Measurements from ENCODE around the gene DSTN. TPM values are rescaled to one million over a fixed set of nuclear protein-coding genes. Genes with fewer than 3 reads are reported as not detected.

DSTN gene
- total RNA-seq, 1 donor from 2014 or later, result 165 TPM

GRCh38 chr20:17622086-17622850 lies 52.4 kb downstream of the DSTN start:
- peak; percentile 51 for DNase-seq (ENCODE audit: low spot score)

- peak; percentile 60 for DNase-seq (ENCODE audit: low spot score)
These were observed 53.1 kb downstream of the DSTN start for GRCh38 chr20:17622851-17623508.

GRCh38 chr20:17624070-17624469 lies 54.2 kb downstream of the DSTN start:
- peak; percentile 39 for DNase-seq (ENCODE audit: low spot score)

- DNase-seq (ENCODE audit: low spot score), result peak; percentile 77
These were observed 54.8 kb downstream of the DSTN start for GRCh38 chr20:17624551-17625245.

GRCh38 chr20:17625246-17626051 lies 55.6 kb downstream of the DSTN start:
- peak; percentile 81 for DNase-seq (ENCODE audit: low spot score)

GRCh38 chr20:17626217-17627007 lies 56.5 kb downstream of the DSTN start:
- no peak for DNase-seq (ENCODE audit: low spot score)

GRCh38 chr20:17627101-17627955 lies 57.5 kb downstream of the DSTN start:
- no peak for DNase-seq (ENCODE audit: low spot score)

- DNase-seq (ENCODE audit: low spot score), result no peak
These were observed 58.4 kb downstream of the DSTN start for GRCh38 chr20:17628101-17628841.

- no peak for DNase-seq (ENCODE audit: low spot score)
These were observed 59.1 kb downstream of the DSTN start for GRCh38 chr20:17629025-17629424.

- no peak for DNase-seq (ENCODE audit: low spot score)
These were observed 59.8 kb downstream of the DSTN start for GRCh38 chr20:17629678-17630089.

- DNase-seq (ENCODE audit: low spot score), result no peak
These were observed 60.4 kb downstream of the DSTN start for GRCh38 chr20:17630151-17630805.

- no peak for DNase-seq (ENCODE audit: low spot score)
These were observed 60.9 kb downstream of the DSTN start for GRCh38 chr20:17630806-17631195.

GRCh38 chr20:17631576-17632319 lies 61.9 kb downstream of the DSTN start:
- no peak for DNase-seq (ENCODE audit: low spot score)

GRCh38 chr20:17633221-17633849 lies 63.5 kb downstream of the DSTN start:
- DNase-seq (ENCODE audit: low spot score), result no peak

- DNase-seq (ENCODE audit: low spot score), result no peak
These were observed 64.1 kb downstream of the DSTN start for GRCh38 chr20:17633850-17634500.

- DNase-seq (ENCODE audit: low spot score), result no peak
These were observed 64.9 kb downstream of the DSTN start for GRCh38 chr20:17634661-17635331.

All from mesenteric fat pad (tissue), 1 donor.